ENCODE results near the gene ATF3. TPM values are rescaled to one million over a fixed set of nuclear protein-coding genes. Genes with fewer than 3 reads are reported as not detected.

Gene ATF3
- total RNA-seq (2021; ENCODE audit: unreplicated experiment) (43.2 TPM), Bru-seq, nascent RNA (percentile 86 among the genes with signal in this experiment), BruChase-seq, experiment 1, labeled RNA remaining after a 6-hour chase (percentile 50 among the genes with signal in this experiment), BruChase-seq, experiment 2, labeled RNA remaining after a 2-hour chase (percentile 60 among the genes with signal in this experiment)
- polyA plus RNA-seq (2012), result 60.0 and 101 TPM in 2 replicates
- long read RNA-seq, transcript ATF3-202 (4 exons, 2,033 nt), result major isoform, 25 of 34 reads
- long read RNA-seq, partial matches to known transcripts, result 2 of 34 reads
- long read RNA-seq, other reads (novel, unspliced or antisense), result 6 of 34 reads

GRCh38 chr1:212608392-212608958, at the start of gene ATF3:
ATF3 (plus strand) TSS chr1:212608761; CDS start chr1:212615022, 6,261 bp downstream.
- ChIA-PET RAD21 (ENCODE audit: low non-redundant PET in 1 of 2, low total read pairs in 2 of 2, uncharacterized antibody in 2 of 2, unreplicated experiment in 2 of 2) (interaction anchor here (1.0 kb wide), 3 partner anchors 12 to 131 kb away, joined by 4 to 7 read pairs (median 4); no protein-coding TSS in a partner anchor), CTCF (interaction anchor here (0.8 to 1.4 kb wide), 5 partner anchors 9 to 138 kb away, joined by 3 to 14 read pairs (median 7); no protein-coding TSS in a partner anchor), POLR2A (interaction anchor here (0.6 to 2.5 kb wide), 45 partner anchors 10 to 615 kb away, joined by 3 to 45 read pairs (median 4); partner anchors contain the start of genes BATF3, DTL and INTS7)
- peak within 1 kb of the TSS; percentile 70 to 77 for H3K4me3 ChIP-seq (replicated peaks in 1 of 2; ENCODE audit: low read depth in 1 of 2, low read length in 2 of 2)
- H3K4me2 ChIP-seq (ENCODE audit: low read length), result peak within 1 kb of the TSS; percentile 97
- no peaks in the 10 kb centered on the region for H3K9me2 ChIP-seq (ENCODE audit: insufficient read depth)
- H3K27ac ChIP-seq (ENCODE audit: low read depth, low read length), result peak within 1 kb of the TSS; percentile 71
- H2AFZ ChIP-seq (ENCODE audit: low read depth, low read length, poor library complexity, severe bottlenecking), result no peak within 1 kb of the TSS
- H3K4me1 ChIP-seq (ENCODE audit: control insufficient read depth in 1 of 2, insufficient read depth in 2 of 2, low read length in 2 of 2), result peaks cover 11 to 48% of the 10 kb centered on the region in 2 experiments; a peak in 3 of 4 replicates
- H3K9ac ChIP-seq (ENCODE audit: low read length), result peak within 1 kb of the TSS; percentile 91
- ATAC-seq, result peak; percentile 87
- intact Hi-C loops (cut with micrococcal nuclease), result loop anchor here (1.0 to 5.0 kb wide), 3 partner anchors 42 to 174 kb away; no protein-coding TSS in a partner anchor
- H3K36me3 ChIP-seq (ENCODE audit: control insufficient read depth in 1 of 2, insufficient read depth in 2 of 2, low read length in 2 of 2), result no peaks in the 10 kb centered on the region
- no TSS peak for BruUV-seq (replicated peaks)
- peaks cover 21% of the 10 kb centered on the region; the same call in 1 of the 2 replicates for H3K27me3 ChIP-seq (ENCODE audit: insufficient read depth, low read length)
- H3K79me2 ChIP-seq (ENCODE audit: insufficient read depth, low read length), result peaks cover 43% of the 10 kb centered on the region
- no peaks in the 10 kb centered on the region for H3K9me3 ChIP-seq (ENCODE audit: control insufficient read depth in 1 of 2, insufficient read depth in 1 of 2, low read depth in 1 of 2, low read length in 2 of 2)
- H4K20me1 ChIP-seq (ENCODE audit: insufficient read depth), result no peaks in the 10 kb centered on the region; the same call in 1 of the 2 replicates
- DNase-seq (ENCODE audit: low read depth, low spot score), result peak; percentile 98
- TF ChIP-seq POLR2A (IDR thresholded peaks at IDR 0.05; ENCODE audit: borderline replicate concordance, extremely low read depth, insufficient read depth, insufficient read length) (peak; percentile 99), EZH2phosphoT487 (IDR thresholded peaks at IDR 0.05; ENCODE audit: borderline replicate concordance) (no peak), ZBTB33 (IDR thresholded peaks at IDR 0.05; ENCODE audit: extremely low read depth, insufficient replicate concordance, low read length) (peak; percentile 63), SIN3A (IDR thresholded peaks at IDR 0.05; ENCODE audit: low read depth) (peak; percentile 99), JUND (IDR thresholded peaks at IDR 0.05) (peak; percentile 59; the same call in 1 of the 2 replicates), ZNF274 (IDR thresholded peaks at IDR 0.05; ENCODE audit: low read depth, low read length) (no peak), ZFX (IDR thresholded peaks at IDR 0.05) (no peak), SP1 (IDR thresholded peaks at IDR 0.05; ENCODE audit: low read depth) (peak; percentile 94), ELF1 (IDR thresholded peaks at IDR 0.05; ENCODE audit: borderline replicate concordance, low read depth) (no peak), FOSL1 (IDR thresholded peaks at IDR 0.05; ENCODE audit: low read depth) (peak; percentile 43; the same call in 1 of the 2 replicates), POLR2AphosphoS5 (IDR thresholded peaks at IDR 0.05; ENCODE audit: low read depth, low read length) (peak; percentile 99), RAD21 (IDR thresholded peaks at IDR 0.05; ENCODE audit: low read depth) (no peak; the same call in 1 of the 2 replicates), CTCF (IDR thresholded peaks at IDR 0.05 in 2 of 3, conservative IDR thresholded peaks at IDR 0.05 in 1 of 3; ENCODE audit: borderline replicate concordance in 1 of 3, insufficient read depth in 1 of 3, low read depth in 2 of 3, low read length in 2 of 3) (no peak), TCF7L2 (IDR thresholded peaks at IDR 0.05; ENCODE audit: borderline replicate concordance, extremely low read depth, insufficient read depth, insufficient read length) (peak; percentile 86), REST (IDR thresholded peaks at IDR 0.05; ENCODE audit: low read depth) (no peak), SRF (IDR thresholded peaks at IDR 0.05; ENCODE audit: low read depth) (peak; percentile 97), CEBPB (IDR thresholded peaks at IDR 0.05; ENCODE audit: low read depth) (peak; percentile 99), EZH2 (IDR thresholded peaks at IDR 0.05) (no peak)
